A549 (cell line): ENCODE measurements around the gene NUDCD2.

Experiments
- CHD2 ChIP-seq: fragments of 150-350 bp; IDR thresholded peaks from 2 replicates; pipeline ENCODE4 v1.6.1; 2014; ENCODE audit warnings: low read length; ENCODE audit not compliant: partially characterized antibody
- CTCF ChIP-seq: fragments of >200 bp; sonication (Bioruptor Twin); formaldehyde crosslinking; IDR thresholded peaks from 3 replicates; pipeline ENCODE4 v1.5.1; 2016
- HDAC2 ChIP-seq: fragments of 200-600 bp; sonication (generic); IDR thresholded peaks from 2 replicates; pipeline ENCODE4 v1.6.1; 2016
- HMGXB4 ChIP-seq: fragments of 250-450 bp; sonication (Bioruptor Pico); IDR thresholded peaks from 2 replicates; pipeline ENCODE4 v1.5.0; 2021; ENCODE audit warnings: mild to moderate bottlenecking, moderate library complexity, borderline replicate concordance
- JUNB ChIP-seq: fragments of >200 bp; sonication (Bioruptor Twin); formaldehyde crosslinking; IDR thresholded peaks from 2 replicates; pipeline ENCODE4 v1.6.1; 2016
- POLR2A ChIP-seq: IDR thresholded peaks from 2 replicates; pipeline ENCODE4 v1.6.1; 2012; ENCODE audit warnings: mild to moderate bottlenecking, low read length
- SMC3 ChIP-seq: fragments of >200 bp; sonication (Bioruptor Twin); formaldehyde crosslinking; IDR thresholded peaks from 3 replicates; pipeline ENCODE4 v1.6.1; 2018; ENCODE audit warnings: inconsistent platforms
- ZFP36 ChIP-seq: fragments of 450-650 bp; IDR thresholded peaks from 2 replicates; pipeline ENCODE4 v1.6.1; 2014; ENCODE audit warnings: borderline replicate concordance; ENCODE audit not compliant: partially characterized antibody

- no peak for TF ChIP-seq POLR2A
- no peak for TF ChIP-seq HDAC2
- TF ChIP-seq SMC3 = no peak
- no peak for TF ChIP-seq CTCF
- TF ChIP-seq CHD2 = no peak
- TF ChIP-seq JUNB = no peak
- no peak for TF ChIP-seq HMGXB4 (CRISPR knock-in tag)
- no peak for TF ChIP-seq ZFP36
Measured at GRCh38 chr5:163478982-163479271, 19.0 kb upstream of the NUDCD2 start.
